HEK293T (cell line): ENCODE data around the gene SRRT.

Experiments used
- FOXK2 ChIP-seq: fragments of 450-650 bp; IDR thresholded peaks from 2 replicates; pipeline ENCODE4 v1.6.1; 2016; ENCODE audit warnings: mild to moderate bottlenecking
- SUZ12 ChIP-seq: fragments of 450-650 bp; IDR thresholded peaks from 2 replicates; pipeline ENCODE4 v1.6.1; 2016; ENCODE audit warnings: mild to moderate bottlenecking
- TARDBP ChIP-seq: fragments of 450-650 bp; IDR thresholded peaks from 2 replicates; pipeline ENCODE4 v1.6.1; 2016
- TF ChIP-seq, protein P1 (sequence below): fragments of 450-650 bp; IDR thresholded peaks from 2 replicates; pipeline ENCODE4 v1.6.1; 2016

GRCh38 chr7:100884736-100885439 lies 10.0 kb downstream of the SRRT start:
- no peak for TF ChIP-seq SUZ12
- TF ChIP-seq FOXK2: no peak
- TF ChIP-seq, protein P1, sequence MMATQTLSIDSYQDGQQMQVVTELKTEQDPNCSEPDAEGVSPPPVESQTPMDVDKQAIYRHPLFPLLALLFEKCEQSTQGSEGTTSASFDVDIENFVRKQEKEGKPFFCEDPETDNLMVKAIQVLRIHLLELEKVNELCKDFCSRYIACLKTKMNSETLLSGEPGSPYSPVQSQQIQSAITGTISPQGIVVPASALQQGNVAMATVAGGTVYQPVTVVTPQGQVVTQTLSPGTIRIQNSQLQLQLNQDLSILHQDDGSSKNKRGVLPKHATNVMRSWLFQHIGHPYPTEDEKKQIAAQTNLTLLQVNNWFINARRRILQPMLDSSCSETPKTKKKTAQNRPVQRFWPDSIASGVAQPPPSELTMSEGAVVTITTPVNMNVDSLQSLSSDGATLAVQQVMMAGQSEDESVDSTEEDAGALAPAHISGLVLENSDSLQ: no peak
- TF ChIP-seq TARDBP: no peak
